Body of pancreas (tissue), 4 donors: ENCODE results near the gene BDNF. TPM values are rescaled to one million over a fixed set of nuclear protein-coding genes. Genes with fewer than 3 reads are reported as not detected.

Source experiments
- ATAC-seq: fragments of 150-250 bp; one replicate; pipeline ENCODE4 v1.9.1; 2016
- DNase-seq, 4 donors: peaks; one replicate each; pipeline ENCODE4 v3.0.0-alpha.2; 2019
- H3K27ac ChIP-seq, 4 donors: fragments of 200-600 bp; sonication (generic); 1 replicate in 3 of 4; 2 replicates in 1 of 4; pipeline versions ENCODE4 v1.5.1 to v1.6.1; 2016 to 2019; ENCODE audit warnings: mild to moderate bottlenecking in 1 of 4, mixed read lengths in 1 of 4, moderate library complexity in 1 of 4
- H3K27me3 ChIP-seq, 2 donors: fragments of 200-600 bp; sonication (generic); one replicate each; pipeline ENCODE4 v1.6.0; 2016; ENCODE audit warnings: mild to moderate bottlenecking in 1 of 2
- H3K36me3 ChIP-seq, 2 donors: fragments of 200-600 bp; sonication (generic); replicated peaks in 1 of 2; 2 replicates each; pipeline ENCODE4 v1.5.1; 2016; ENCODE audit warnings: low read depth in 2 of 2; ENCODE audit not compliant: insufficient read depth in 1 of 2
- H3K4me1 ChIP-seq: fragments of 200-600 bp; sonication (generic); one replicate; pipeline ENCODE4 v1.6.0; 2016
- H3K4me3 ChIP-seq, 2 donors: fragments of 200-600 bp; sonication (generic); 1 replicate in 1 of 2; 2 replicates in 1 of 2; pipeline ENCODE4 v1.5.1; 2016 to 2019
- H3K9me3 ChIP-seq, 3 donors: fragments of 200-600 bp; sonication (generic); 1 replicate in 2 of 3; 2 replicates in 1 of 3; pipeline ENCODE4 v1.5.1; 2016
- CTCF ChIP-seq, 7 experiments: fragments of 450-650 bp in 4 of 7; fragments of 200-600 bp in 3 of 7; sonication (generic) in 3 of 7; IDR thresholded peaks; one replicate each; pipeline ENCODE4 v1.5.1; 2016 to 2019; ENCODE audit warnings: antibody characterized with exemption in 7 of 7
- POLR2A ChIP-seq, 3 donors: fragments of 450-650 bp; IDR thresholded peaks; one replicate each; pipeline ENCODE4 v1.6.1; 2016; ENCODE audit warnings: antibody characterized with exemption in 3 of 3, mild to moderate bottlenecking in 2 of 3
- WGBS, 2 donors: methylation state at CpG; one replicate each; pipeline ENCODE4 v1.1.5; 2017; 5-methylcytosine and 5-hydroxymethylcytosine counted together
- intact Hi-C: fragments of 100-400 bp; cut with DNase I; formaldehyde crosslinking; loops from one replicate; pipeline ENCODE4 v1.15.1; 2023
- total RNA-seq, 2 donors: library from RNA; depleted of rRNA; stranded (reverse); fragments of >200 nt; gene quantifications; one replicate each; pipeline ENCODE4 v1.1.0, GENCODE V29; 2016

Gene BDNF
- total RNA-seq, 2 donors from 2014 or later, result not detected

GRCh38 chr11:27702811-27703210, 2.6 kb upstream of the BDNF start:
- intact Hi-C loops, result loop anchor here (5.0 kb wide), 1 partner anchor 819 kb away; no protein-coding TSS in a partner anchor
- Histone ChIP-seq H3K27me3 (peaks cover 0 to 7% of the 10 kb centered on the region in 2 donors), H3K27ac (no peak overlapping the region), H3K9me3 (no peaks in the 10 kb centered on the region), H3K4me1 (peaks cover 31% of the 10 kb centered on the region), H3K36me3 (no peaks in the 10 kb centered on the region), H3K4me3 (no peak overlapping the region)
- TF ChIP-seq POLR2A (IDR thresholded peaks at IDR 0.05), result no peak
- no peak for TF ChIP-seq CTCF (IDR thresholded peaks at IDR 0.05)
- DNase-seq (no peak), ATAC-seq (no peak)
- WGBS, 2 donors, result 25 to 43% methylated on average over 6 of the region's 6 CpGs

- DNase-seq (peak in 1 of 4 donors; percentile 12), ATAC-seq (no peak)
- WGBS, 2 donors, result 1 to 2% methylated on average over 30 of the region's 30 CpGs
- H3K27me3 ChIP-seq, result peaks cover 0 to 7% of the 10 kb centered on the region in 2 donors
- intact Hi-C loops, result loop anchor here (5.0 kb wide), 1 partner anchor 821 kb away; no protein-coding TSS in a partner anchor
- no peaks in the 10 kb centered on the region for H3K36me3 ChIP-seq
- TF ChIP-seq CTCF (IDR thresholded peaks at IDR 0.05), result no peak
- peaks cover 31% of the 10 kb centered on the region for H3K4me1 ChIP-seq
- no peak overlapping the region for H3K27ac ChIP-seq
- H3K4me3 ChIP-seq, result peak overlapping the region in 1 of 2 donors; percentile 22
- no peaks in the 10 kb centered on the region for H3K9me3 ChIP-seq
These were observed 1.3 kb upstream of the BDNF start for GRCh38 chr11:27701355-27702105.

- Histone ChIP-seq H3K4me3 (peak overlapping the region; percentile 25 to 30), H3K27ac (no peak overlapping the region), H3K9me3 (no peaks in the 10 kb centered on the region), H3K27me3 (peaks cover 0 to 7% of the 10 kb centered on the region in 2 donors), H3K4me1 (peaks cover 31% of the 10 kb centered on the region), H3K36me3 (no peaks in the 10 kb centered on the region)
- TF ChIP-seq CTCF (IDR thresholded peaks at IDR 0.05), result no peak
- TF ChIP-seq POLR2A (IDR thresholded peaks at IDR 0.05), result no peak
- peak in 1 of 4 donors; percentile 9 for DNase-seq
- intact Hi-C loops, result loop anchor here (5.0 to 10.0 kb wide), 2 partner anchors 822 to 1625 kb away; no protein-coding TSS in a partner anchor
- no peak for ATAC-seq
- 1 to 4% methylated on average over 3 to 27 of the region's 28 CpGs for WGBS, 2 donors
These were observed 317 bp downstream of the BDNF start for GRCh38 chr11:27699926-27700350.

- ATAC-seq (peak; percentile 10), DNase-seq (peak in 1 of 4 donors; percentile 9)
- Histone ChIP-seq H3K9me3 (no peaks in the 10 kb centered on the region), H3K27ac (no peak overlapping the region), H3K4me3 (peak overlapping the region in 1 of 2 donors; percentile 25), H3K27me3 (peaks cover 0 to 7% of the 10 kb centered on the region in 2 donors), H3K4me1 (peaks cover 31% of the 10 kb centered on the region), H3K36me3 (no peaks in the 10 kb centered on the region)
- WGBS, 2 donors, result 1 to 3% methylated on average over 18 to 30 of the region's 30 CpGs
- TF ChIP-seq CTCF (IDR thresholded peaks at IDR 0.05) (peak in 1 of 7 experiments; percentile 2), POLR2A (IDR thresholded peaks at IDR 0.05) (no peak)
- intact Hi-C loops, result loop anchor here (10.0 kb wide), 1 partner anchor 1625 kb away; no protein-coding TSS in a partner anchor
These were observed 871 bp downstream of the BDNF start for GRCh38 chr11:27699242-27699925.
